ENCODE results near the gene PARP8.

DNA sequence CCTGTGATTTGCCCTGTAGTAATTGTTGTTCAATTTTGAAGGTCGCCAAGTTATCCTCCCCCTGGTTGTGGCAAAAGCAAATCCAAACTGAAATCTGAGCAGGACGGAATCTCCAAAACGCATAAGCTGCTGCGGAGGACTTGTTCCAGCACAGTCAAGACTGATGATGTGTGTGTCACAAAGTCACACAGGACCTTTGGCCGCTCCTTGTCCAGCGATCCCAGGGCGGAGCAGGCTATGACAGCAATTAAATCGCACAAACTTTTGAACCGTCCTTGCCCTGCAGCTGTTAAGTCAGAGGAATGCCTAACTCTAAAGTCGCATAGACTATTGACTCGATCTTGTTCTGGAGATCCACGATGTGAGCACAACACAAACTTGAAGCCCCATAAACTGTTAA is 128.4 kb downstream of the PARP8 start:
- TF ChIP-seq, protein P1, sequence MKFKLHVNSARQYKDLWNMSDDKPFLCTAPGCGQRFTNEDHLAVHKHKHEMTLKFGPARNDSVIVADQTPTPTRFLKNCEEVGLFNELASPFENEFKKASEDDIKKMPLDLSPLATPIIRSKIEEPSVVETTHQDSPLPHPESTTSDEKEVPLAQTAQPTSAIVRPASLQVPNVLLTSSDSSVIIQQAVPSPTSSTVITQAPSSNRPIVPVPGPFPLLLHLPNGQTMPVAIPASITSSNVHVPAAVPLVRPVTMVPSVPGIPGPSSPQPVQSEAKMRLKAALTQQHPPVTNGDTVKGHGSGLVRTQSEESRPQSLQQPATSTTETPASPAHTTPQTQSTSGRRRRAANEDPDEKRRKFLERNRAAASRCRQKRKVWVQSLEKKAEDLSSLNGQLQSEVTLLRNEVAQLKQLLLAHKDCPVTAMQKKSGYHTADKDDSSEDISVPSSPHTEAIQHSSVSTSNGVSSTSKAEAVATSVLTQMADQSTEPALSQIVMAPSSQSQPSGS (CRISPR knock-in tag; IDR thresholded peaks at IDR 0.05; ENCODE audit: borderline replicate concordance, low read depth) = no peak
- TF ChIP-seq, protein P2, sequence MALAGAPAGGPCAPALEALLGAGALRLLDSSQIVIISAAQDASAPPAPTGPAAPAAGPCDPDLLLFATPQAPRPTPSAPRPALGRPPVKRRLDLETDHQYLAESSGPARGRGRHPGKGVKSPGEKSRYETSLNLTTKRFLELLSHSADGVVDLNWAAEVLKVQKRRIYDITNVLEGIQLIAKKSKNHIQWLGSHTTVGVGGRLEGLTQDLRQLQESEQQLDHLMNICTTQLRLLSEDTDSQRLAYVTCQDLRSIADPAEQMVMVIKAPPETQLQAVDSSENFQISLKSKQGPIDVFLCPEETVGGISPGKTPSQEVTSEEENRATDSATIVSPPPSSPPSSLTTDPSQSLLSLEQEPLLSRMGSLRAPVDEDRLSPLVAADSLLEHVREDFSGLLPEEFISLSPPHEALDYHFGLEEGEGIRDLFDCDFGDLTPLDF (CRISPR knock-in tag; IDR thresholded peaks at IDR 0.05) = no peak
- TF ChIP-seq, protein P3, sequence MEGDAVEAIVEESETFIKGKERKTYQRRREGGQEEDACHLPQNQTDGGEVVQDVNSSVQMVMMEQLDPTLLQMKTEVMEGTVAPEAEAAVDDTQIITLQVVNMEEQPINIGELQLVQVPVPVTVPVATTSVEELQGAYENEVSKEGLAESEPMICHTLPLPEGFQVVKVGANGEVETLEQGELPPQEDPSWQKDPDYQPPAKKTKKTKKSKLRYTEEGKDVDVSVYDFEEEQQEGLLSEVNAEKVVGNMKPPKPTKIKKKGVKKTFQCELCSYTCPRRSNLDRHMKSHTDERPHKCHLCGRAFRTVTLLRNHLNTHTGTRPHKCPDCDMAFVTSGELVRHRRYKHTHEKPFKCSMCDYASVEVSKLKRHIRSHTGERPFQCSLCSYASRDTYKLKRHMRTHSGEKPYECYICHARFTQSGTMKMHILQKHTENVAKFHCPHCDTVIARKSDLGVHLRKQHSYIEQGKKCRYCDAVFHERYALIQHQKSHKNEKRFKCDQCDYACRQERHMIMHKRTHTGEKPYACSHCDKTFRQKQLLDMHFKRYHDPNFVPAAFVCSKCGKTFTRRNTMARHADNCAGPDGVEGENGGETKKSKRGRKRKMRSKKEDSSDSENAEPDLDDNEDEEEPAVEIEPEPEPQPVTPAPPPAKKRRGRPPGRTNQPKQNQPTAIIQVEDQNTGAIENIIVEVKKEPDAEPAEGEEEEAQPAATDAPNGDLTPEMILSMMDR (IDR thresholded peaks at IDR 0.05) = no peak

Data from WTC11 (cell line).